HG02678 (cell line): ENCODE measurements around the gene CR1.
"Not testable (repeated sequence)": the region's sequence is repeated elsewhere in the genome, so short reads cannot be mapped to it uniquely, and the experiment has no call there.

Experiments
- ATAC-seq: cut with Tn5 transposase; IDR thresholded peaks from one replicate; pipeline ENCODE4 v1.9.1; 2021; ENCODE audit warnings: mild to moderate bottlenecking, moderate library complexity; ENCODE audit not compliant: unreplicated experiment

The CR1 gene

GRCh38 chr1:207502726-207503125, 6.8 kb downstream of the CR1 start:
- ATAC-seq: no peak

GRCh38 chr1:207503950-207504349, 8.0 kb downstream of the CR1 start:
- ATAC-seq: no peak

GRCh38 chr1:207504438-207504837, 8.5 kb downstream of the CR1 start:
- no peak for ATAC-seq

GRCh38 chr1:207510444-207510843, 14.5 kb downstream of the CR1 start:
- no peak for ATAC-seq

GRCh38 chr1:207514890-207515289, 18.9 kb downstream of the CR1 start:
- no peak for ATAC-seq

GRCh38 chr1:207516729-207517128, 20.8 kb downstream of the CR1 start:
- no peak for ATAC-seq

- no peak for ATAC-seq
Measured at GRCh38 chr1:207518608-207519236, 22.8 kb downstream of the CR1 start.

GRCh38 chr1:207519505-207520399, 23.8 kb downstream of the CR1 start:
- no peak for ATAC-seq

- not testable (repeated sequence) for ATAC-seq
Measured at GRCh38 chr1:207520400-207521345, 24.7 kb downstream of the CR1 start.

- not testable (repeated sequence) for ATAC-seq
Measured at GRCh38 chr1:207525239-207525638, 29.3 kb downstream of the CR1 start.

GRCh38 chr1:207528401-207528800, 32.4 kb downstream of the CR1 start:
- not testable (repeated sequence) for ATAC-seq

- not testable (repeated sequence) for ATAC-seq
Measured at GRCh38 chr1:207536263-207536662, 40.3 kb downstream of the CR1 start.

GRCh38 chr1:207546677-207547357, 50.9 kb downstream of the CR1 start:
- ATAC-seq: not testable (repeated sequence)

GRCh38 chr1:207554823-207555222, 58.9 kb downstream of the CR1 start:
- not testable (repeated sequence) for ATAC-seq

GRCh38 chr1:207565546-207566468, 69.8 kb downstream of the CR1 start:
- no peak for ATAC-seq

- ATAC-seq: not testable (repeated sequence)
Measured at GRCh38 chr1:207571926-207572325, 76.0 kb downstream of the CR1 start.

GRCh38 chr1:207573074-207573473, 77.1 kb downstream of the CR1 start:
- ATAC-seq: not testable (repeated sequence)

- not testable (repeated sequence) for ATAC-seq
Measured at GRCh38 chr1:207575381-207575780, 79.4 kb downstream of the CR1 start.

- ATAC-seq: no peak
Measured at GRCh38 chr1:207578796-207579435, 83.0 kb downstream of the CR1 start.
